HUES48 (cell line): ENCODE data around the gene UBL4A.

Experiments
- H3K27ac ChIP-seq: one replicate; pipeline ENCODE4 v1.7.0; 2013; ENCODE audit warnings: low read depth, low read length, inconsistent platforms
- H3K27me3 ChIP-seq: 2 replicates; pipeline ENCODE4 v1.6.1; 2013; ENCODE audit warnings: mild to moderate bottlenecking, low read length; ENCODE audit not compliant: control insufficient read depth, insufficient read depth
- H3K36me3 ChIP-seq: 2 replicates; pipeline ENCODE4 v1.6.1; 2013; ENCODE audit warnings: low read length; ENCODE audit not compliant: control insufficient read depth, insufficient read depth
- H3K4me1 ChIP-seq: 2 replicates; pipeline ENCODE4 v1.6.1; 2013; ENCODE audit warnings: mild to moderate bottlenecking, low read length; ENCODE audit not compliant: control insufficient read depth, insufficient read depth
- H3K4me3 ChIP-seq: 2 replicates; pipeline ENCODE4 v1.5.1; 2013; ENCODE audit warnings: mild to moderate bottlenecking, low read depth, low read length
- H3K9ac ChIP-seq: 2 replicates; pipeline ENCODE4 v1.6.1; 2013; ENCODE audit warnings: mild to moderate bottlenecking, low read depth, low read length, moderate library complexity
- H3K9me3 ChIP-seq: 2 replicates; pipeline ENCODE4 v1.6.1; 2013; ENCODE audit warnings: low read length; ENCODE audit not compliant: control insufficient read depth, insufficient read depth

The UBL4A gene

DNA sequence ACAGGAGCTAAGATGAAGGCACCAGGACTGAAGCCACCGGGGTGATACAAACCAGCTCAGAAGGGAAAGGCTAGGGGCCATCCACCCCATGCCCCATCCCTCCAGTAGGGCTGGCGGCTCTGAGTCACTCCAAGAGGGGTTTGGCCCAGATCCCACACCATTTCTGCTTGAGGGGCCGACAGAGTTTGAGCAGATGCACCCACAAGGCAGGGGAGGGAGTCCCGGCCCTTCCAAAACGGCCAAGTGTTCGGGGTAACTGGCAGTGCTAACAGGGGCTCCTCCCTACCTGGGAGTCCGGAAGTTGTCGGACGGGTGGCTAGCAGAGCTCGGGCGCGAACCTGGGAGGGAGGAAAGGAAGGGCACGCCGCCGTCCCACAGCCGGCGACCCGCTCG, 3.6 kb upstream of the UBL4A start:
- Histone ChIP-seq H3K36me3 (peaks cover 4% of the 10 kb centered on the region; the same call in 1 of the 2 replicates), H3K9ac (no peak overlapping the region; the same call in 1 of the 2 replicates), H3K27ac (no peak overlapping the region), H3K4me3 (peak overlapping the region; percentile 59), H3K27me3 (no peaks in the 10 kb centered on the region), H3K9me3 (peaks cover 21% of the 10 kb centered on the region), H3K4me1 (no peaks in the 10 kb centered on the region)

DNA sequence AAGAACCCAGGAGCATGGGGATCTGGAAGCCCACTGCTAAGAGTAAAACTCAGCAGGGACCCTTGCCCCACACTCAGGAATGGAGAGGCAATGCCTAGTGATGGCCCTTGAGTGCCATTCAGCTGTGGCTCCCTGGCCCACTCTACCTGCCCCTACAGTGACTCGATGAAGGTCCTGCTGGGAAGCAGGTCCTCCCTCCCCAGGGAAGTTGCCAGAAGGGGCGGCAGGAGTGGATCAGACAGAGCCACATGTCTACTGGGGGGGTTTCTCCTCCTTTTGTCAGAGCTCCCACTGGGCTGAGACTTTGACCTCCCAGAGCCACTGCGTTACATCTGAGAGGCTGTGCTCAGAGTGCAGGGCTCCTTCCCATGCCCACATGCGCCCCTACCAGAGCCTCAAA, 2.8 kb upstream of the UBL4A start:
- Histone ChIP-seq H3K27me3 (no peaks in the 10 kb centered on the region), H3K9me3 (peaks cover 25% of the 10 kb centered on the region), H3K4me3 (0 out of 2 replicates have a peak overlapping the region, but pooled peaks have one; percentile 59), H3K36me3 (peaks cover 12% of the 10 kb centered on the region), H3K27ac (no peak overlapping the region), H3K9ac (no peak overlapping the region), H3K4me1 (no peaks in the 10 kb centered on the region)

DNA sequence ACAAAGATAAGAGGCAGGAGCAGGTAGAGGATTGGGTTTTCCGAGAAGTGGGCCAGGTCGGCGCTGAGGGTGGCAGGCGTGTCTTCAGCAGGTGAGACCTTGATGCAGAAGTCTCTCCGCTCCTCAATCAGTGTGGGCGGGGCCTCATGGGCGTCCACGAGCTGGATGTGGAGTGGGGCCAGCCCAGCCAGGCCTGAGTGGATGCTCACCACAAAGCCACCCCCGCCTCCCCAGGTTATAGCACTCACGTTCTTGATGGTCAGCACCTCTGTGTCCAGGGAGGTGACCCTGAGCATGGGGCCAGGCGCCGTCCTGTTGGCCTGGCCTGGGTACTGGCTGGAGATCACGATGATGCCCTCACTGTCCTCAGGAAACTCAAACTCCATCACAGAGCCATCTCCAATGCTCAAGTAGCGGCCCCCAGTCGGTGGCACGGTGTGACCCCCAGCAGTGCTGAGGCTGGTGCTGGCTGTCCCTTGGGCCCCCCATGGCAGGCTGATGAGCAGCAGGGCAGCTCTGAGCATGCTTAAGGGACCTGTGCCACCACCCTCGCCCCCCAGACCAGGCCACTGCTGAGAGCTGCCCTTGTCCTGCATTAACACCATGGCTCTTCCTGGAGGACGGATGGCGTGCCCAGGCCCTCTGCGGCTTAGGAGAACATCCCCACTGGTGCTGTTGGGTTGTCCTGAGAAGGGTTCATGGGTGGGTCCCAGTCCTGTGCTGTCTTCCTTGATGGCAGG, 2.1 kb upstream of the UBL4A start:
- Histone ChIP-seq H3K9me3 (peaks cover 27% of the 10 kb centered on the region; the same call in 1 of the 2 replicates), H3K4me1 (no peaks in the 10 kb centered on the region), H3K9ac (no peak overlapping the region), H3K36me3 (peaks cover 12% of the 10 kb centered on the region), H3K27me3 (no peaks in the 10 kb centered on the region), H3K4me3 (no peak overlapping the region), H3K27ac (no peak overlapping the region)

GRCh38 chrX:154487518-154488290, 1.3 kb upstream of the UBL4A start:
- Histone ChIP-seq H3K9ac (no peak overlapping the region), H3K4me1 (no peaks in the 10 kb centered on the region)

GRCh38 chrX:154486052-154486395, 391 bp downstream of the UBL4A start:
- Histone ChIP-seq H3K9me3 (peaks cover 35% of the 10 kb centered on the region; the same call in 1 of the 2 replicates), H3K4me1 (no peaks in the 10 kb centered on the region), H3K36me3 (peaks cover 12% of the 10 kb centered on the region), H3K27me3 (no peaks in the 10 kb centered on the region), H3K4me3 (peak overlapping the region; percentile 67), H3K9ac (no peak overlapping the region), H3K27ac (no peak overlapping the region)

More at GRCh38 chrX:154487518-154488290, 1.3 kb upstream of the UBL4A start:
- Histone ChIP-seq H3K27ac (no peak overlapping the region), H3K9me3 (peaks cover 33% of the 10 kb centered on the region; the same call in 1 of the 2 replicates), H3K27me3 (no peaks in the 10 kb centered on the region), H3K36me3 (peaks cover 12% of the 10 kb centered on the region), H3K4me3 (0 out of 2 replicates have a peak overlapping the region, but pooled peaks have one; percentile 58)

DNA sequence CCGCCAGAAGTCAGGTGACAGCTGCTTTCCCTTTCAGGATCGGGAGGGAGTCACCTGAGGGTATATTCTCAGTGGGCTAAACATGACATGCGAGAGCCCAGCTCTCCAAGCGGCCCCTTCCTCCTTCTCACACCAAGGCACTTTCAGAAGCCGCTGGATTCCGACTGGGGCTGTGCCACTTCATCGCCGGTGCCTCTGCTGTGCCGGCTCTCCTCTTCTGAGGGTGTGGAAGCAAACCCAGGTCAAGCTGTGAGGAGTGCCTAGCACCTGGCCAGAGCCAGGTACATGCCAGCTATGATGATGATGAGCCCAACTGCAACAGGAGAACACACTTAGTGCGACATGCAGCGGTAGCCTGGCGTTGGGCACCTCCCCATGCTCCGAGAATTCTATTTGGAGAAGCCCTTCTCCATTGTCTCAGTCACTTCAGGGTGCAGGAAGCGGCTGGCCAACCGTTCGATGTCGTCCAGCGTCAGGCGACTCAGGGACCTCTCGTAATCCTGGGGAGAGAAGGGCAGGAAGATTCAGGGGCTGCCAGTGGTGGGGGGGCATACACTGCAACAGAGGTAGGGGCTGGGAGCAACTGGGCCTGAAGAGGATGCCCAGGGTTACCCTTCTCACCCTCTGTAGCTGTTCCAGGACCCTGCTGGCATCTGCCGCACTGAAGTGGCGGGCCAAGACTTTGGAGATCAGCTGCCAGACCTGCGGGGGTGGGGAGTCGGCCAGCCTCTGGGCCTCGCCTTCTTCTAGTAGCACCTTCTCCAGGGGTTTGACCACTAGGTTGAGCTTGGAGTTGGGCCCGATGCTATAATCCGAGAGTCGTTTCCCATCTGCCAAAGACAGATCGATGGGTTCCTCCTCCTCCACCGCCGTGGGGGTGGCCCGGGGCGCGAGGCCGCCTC, 1.0 kb downstream of the UBL4A start:
- Histone ChIP-seq H3K9ac (no peak overlapping the region), H3K4me3 (peak overlapping the region; percentile 67), H3K4me1 (no peaks in the 10 kb centered on the region), H3K36me3 (peaks cover 12% of the 10 kb centered on the region), H3K27ac (no peak overlapping the region), H3K27me3 (no peaks in the 10 kb centered on the region), H3K9me3 (peaks cover 35% of the 10 kb centered on the region; the same call in 1 of the 2 replicates)

DNA sequence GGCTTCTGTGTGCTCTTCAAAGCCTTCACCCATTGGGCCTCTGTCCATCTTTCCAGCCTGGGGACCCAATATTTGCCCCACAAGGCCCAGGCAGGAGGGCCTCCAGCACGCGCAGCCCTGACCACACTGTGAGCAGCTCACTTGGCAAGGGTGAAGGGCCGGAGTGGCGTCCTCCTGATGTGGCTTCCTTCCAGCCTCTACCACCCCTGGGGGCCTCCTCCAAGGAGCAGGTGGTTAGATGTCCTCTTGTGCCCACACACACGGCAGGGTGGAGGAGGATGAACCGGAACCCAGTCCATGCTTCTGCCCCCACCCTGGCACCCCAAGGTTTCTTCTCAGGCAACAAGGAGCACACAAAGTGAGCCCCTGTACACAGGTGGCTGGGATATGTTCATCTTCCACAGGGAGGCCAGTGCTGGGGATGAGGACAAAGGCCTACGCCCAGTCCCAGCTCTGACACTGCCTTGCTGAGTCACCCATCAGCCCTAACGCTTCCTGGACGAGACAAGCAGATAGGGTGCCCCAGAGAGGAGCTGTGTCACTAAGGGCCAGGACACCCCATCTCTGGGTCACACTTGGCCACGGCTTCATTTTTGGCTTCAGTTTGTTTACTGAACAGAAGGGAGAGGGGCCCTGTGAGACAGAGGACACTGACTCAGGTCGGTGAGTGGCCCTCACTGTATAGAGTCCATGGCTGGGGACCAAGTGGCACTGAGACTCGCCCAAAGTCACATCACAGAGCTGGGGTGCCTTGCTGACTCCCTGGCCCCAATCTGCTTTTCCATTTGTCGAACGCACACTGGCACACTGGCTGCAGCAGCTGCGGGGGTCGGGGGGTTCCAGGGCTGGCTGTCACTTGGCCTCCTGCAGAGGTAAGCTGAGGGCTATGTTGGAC, 1.9 kb downstream of the UBL4A start:
- peaks cover 33% of the 10 kb centered on the region; the same call in 1 of the 2 replicates for H3K9me3 ChIP-seq
- H3K4me3 ChIP-seq: no peak overlapping the region
- peaks cover 12% of the 10 kb centered on the region for H3K36me3 ChIP-seq
- no peaks in the 10 kb centered on the region for H3K27me3 ChIP-seq
- H3K4me1 ChIP-seq: no peaks in the 10 kb centered on the region
- H3K27ac ChIP-seq: no peak overlapping the region
- no peak overlapping the region for H3K9ac ChIP-seq

GRCh38 chrX:154483325-154483724, 3.1 kb downstream of the UBL4A start:
- Histone ChIP-seq H3K27me3 (no peaks in the 10 kb centered on the region), H3K4me3 (no peak overlapping the region), H3K27ac (no peak overlapping the region), H3K36me3 (peaks cover 12% of the 10 kb centered on the region), H3K9me3 (peaks cover 24% of the 10 kb centered on the region; the same call in 1 of the 2 replicates), H3K9ac (no peak overlapping the region), H3K4me1 (no peaks in the 10 kb centered on the region)

GRCh38 chrX:154482786-154483185, 3.6 kb downstream of the UBL4A start:
- peaks cover 12% of the 10 kb centered on the region for H3K36me3 ChIP-seq
- H3K27ac ChIP-seq: no peak overlapping the region
- peaks cover 29% of the 10 kb centered on the region; the same call in 1 of the 2 replicates for H3K9me3 ChIP-seq
- H3K9ac ChIP-seq: no peak overlapping the region
- H3K4me3 ChIP-seq: no peak overlapping the region
- no peaks in the 10 kb centered on the region for H3K4me1 ChIP-seq
- H3K27me3 ChIP-seq: no peaks in the 10 kb centered on the region
